ENCODE results near the gene SELENOT.
"Not testable (repeated sequence)": the region's sequence is repeated elsewhere in the genome, so short reads cannot be mapped to it uniquely, and the experiment has no call there.

Gene SELENOT

DNA sequence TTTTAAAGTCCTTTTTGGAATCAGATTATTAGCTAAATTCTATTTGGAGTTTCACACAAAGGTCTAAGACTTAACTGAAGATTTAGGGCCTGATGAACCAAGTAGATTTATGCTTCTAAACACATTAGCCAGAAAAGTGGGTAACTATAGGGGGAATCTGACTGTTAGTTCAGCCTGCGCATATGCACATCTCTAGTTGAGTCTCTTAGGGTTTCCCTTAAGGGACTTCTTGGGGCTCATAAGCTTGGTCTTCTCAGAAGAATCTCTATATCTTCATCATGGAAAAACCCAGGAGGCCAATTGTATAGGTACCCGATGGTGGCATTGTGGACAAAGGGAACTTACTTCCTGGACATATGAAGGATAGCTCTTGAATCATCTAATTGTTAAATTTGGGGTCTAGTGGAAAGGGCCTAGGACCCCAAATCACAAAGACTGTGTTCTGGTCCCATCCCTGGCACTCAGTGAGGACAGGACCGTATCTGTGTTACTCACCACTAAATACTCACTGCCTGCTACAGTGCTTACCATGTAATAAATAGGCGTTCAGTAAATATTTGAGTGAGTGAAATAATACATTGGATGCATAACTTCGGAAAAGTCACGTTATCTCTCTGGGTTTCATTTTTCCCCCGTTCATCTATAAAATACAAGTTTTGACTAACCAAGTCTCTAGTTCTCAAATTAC, 17.0 kb downstream of the SELENOT start:
- FAIRE-seq (peak; percentile 36), DNase-seq (ENCODE audit: insufficient read length, low spot score) (no peak)
- TF ChIP-seq POLR2A (IDR thresholded peaks at IDR 0.05; ENCODE audit: low read depth, low read length), result no peak

DNA sequence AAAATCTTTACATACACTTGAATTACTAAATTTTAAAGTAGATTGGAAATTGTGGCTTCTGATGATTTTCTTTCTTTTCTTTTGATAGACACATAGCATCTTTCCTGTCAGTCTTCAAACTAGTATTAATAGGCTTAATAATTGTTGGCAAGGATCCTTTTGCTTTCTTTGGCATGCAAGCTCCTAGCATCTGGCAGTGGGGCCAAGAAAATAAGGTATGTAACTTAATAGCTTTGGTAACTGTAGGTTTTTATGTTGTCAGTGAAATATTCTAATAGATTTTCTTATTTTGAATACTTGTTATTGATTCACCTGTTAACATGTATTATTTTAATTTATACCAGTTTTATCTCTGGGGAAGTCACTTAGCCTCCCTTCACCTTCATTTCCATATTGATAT, 19.8 kb downstream of the SELENOT start:
- DNase-seq (ENCODE audit: insufficient read length, low spot score), result not testable (repeated sequence)
- peak; percentile 20 for FAIRE-seq

- no peak for TF ChIP-seq POLR2A (IDR thresholded peaks at IDR 0.05; ENCODE audit: low read depth, low read length)
- FAIRE-seq (peak; percentile 58), DNase-seq (ENCODE audit: insufficient read length, low spot score) (no peak)
These were observed 20.8 kb downstream of the SELENOT start for GRCh38 chr3:150623945-150624344.

GRCh38 chr3:150626148-150626930, 23.2 kb downstream of the SELENOT start:
- DNase-seq (ENCODE audit: insufficient read length, low spot score), result no peak
- FAIRE-seq, result no peak
- TF ChIP-seq POLR2A (IDR thresholded peaks at IDR 0.05; ENCODE audit: low read depth, low read length), result no peak

GRCh38 chr3:150627557-150627956, 24.4 kb downstream of the SELENOT start:
- FAIRE-seq (no peak), DNase-seq (ENCODE audit: insufficient read length, low spot score) (no peak)
- TF ChIP-seq POLR2A (IDR thresholded peaks at IDR 0.05; ENCODE audit: low read depth, low read length), result no peak

DNA sequence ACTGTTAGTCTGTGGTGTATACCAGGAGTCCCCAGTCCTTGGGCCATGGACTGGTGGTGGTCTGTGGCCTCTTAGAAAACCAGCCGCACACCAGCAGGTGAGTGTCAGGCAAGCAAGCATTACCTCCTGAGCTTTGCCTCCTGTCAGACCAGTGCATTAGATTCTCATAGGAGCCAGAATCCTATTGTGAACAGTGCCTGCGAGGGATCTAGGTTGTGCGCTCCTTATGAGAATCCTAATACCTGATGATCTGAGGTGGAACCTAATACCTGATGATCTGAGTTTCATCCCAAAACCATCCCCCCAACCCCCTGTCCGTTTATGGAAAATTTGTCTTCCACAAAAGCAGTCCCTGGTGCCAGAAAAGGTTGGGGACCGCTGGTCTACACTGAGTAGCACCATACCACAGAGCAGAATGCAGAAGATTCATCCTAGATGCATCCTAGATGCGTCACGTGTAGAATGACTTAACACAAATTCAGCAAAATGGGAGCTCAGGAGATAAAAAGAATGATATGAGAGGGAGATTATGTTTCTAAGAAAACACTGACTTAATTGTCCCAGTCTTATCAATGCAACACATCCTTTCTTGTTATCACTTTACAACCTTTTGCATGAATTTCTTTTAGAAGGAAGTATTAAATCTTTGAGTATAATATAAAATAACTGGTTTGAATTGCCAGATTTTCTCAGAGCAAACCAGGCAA, 28.5 kb downstream of the SELENOT start:
- no peak for TF ChIP-seq POLR2A (IDR thresholded peaks at IDR 0.05; ENCODE audit: low read depth, low read length)
- DNase-seq (ENCODE audit: insufficient read length, low spot score) (no peak), FAIRE-seq (no peak)

GRCh38 chr3:150635076-150635475, 32.0 kb downstream of the SELENOT start:
- DNase-seq (ENCODE audit: insufficient read length, low spot score) (no peak), FAIRE-seq (no peak)
- TF ChIP-seq POLR2A (IDR thresholded peaks at IDR 0.05; ENCODE audit: low read depth, low read length), result no peak

DNA sequence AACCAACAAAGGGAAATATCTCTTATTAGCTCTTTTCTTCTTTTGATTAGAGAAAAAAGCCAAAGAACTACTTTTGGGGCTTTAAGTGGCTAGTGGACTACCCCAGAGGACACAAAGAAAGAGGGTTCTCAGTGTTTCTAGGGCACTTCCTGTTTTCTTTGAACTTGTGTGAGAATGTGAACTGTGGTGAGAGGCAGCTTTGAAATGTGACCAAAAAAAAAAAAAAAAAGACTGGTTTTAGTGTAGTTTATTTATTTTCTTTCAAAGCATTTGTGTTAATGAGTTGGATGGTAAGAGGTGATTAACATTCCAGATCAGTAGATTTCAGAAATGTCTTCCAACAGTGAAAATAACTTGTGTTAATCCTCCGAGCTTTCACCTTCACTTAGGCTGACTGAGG, 32.4 kb downstream of the SELENOT start:
- TF ChIP-seq POLR2A (IDR thresholded peaks at IDR 0.05; ENCODE audit: low read depth, low read length), result no peak
- DNase-seq (ENCODE audit: insufficient read length, low spot score), result no peak
- FAIRE-seq, result no peak

GRCh38 chr3:150636258-150636657, 33.1 kb downstream of the SELENOT start:
- TF ChIP-seq POLR2A (IDR thresholded peaks at IDR 0.05; ENCODE audit: low read depth, low read length), result no peak
- no peak for FAIRE-seq

GRCh38 chr3:150639262-150639661, 36.1 kb downstream of the SELENOT start:
- DNase-seq (ENCODE audit: insufficient read length, low spot score) (no peak), FAIRE-seq (peak; percentile 20)
- TF ChIP-seq POLR2A (IDR thresholded peaks at IDR 0.05; ENCODE audit: low read depth, low read length), result no peak

More at GRCh38 chr3:150636258-150636657, 33.1 kb downstream of the SELENOT start:
- no peak for DNase-seq (ENCODE audit: insufficient read length, low spot score)

DNA sequence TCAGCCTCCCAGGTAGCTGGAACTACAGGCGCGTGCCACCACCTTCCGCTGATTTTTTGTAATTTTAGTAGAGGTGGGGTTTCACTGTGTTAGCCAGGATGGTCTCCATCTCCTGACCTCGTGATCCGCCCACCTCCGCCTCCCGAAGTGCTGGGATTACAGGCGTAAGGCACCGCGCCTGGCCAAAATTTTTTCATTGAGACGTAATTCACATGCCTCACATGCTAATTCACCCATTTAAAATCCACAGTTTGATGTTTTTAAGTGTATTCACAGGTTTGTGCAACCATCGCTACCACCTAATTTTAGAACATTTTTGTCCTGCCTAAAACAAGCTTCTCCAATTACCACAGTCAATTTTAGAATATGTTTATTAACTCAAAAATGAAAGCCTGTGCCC, 37.1 kb downstream of the SELENOT start:
- no peak for TF ChIP-seq POLR2A (IDR thresholded peaks at IDR 0.05; ENCODE audit: low read depth, low read length)
- FAIRE-seq (no peak), DNase-seq (ENCODE audit: insufficient read length, low spot score) (no peak)

GRCh38 chr3:150653110-150653561, 50.0 kb downstream of the SELENOT start:
- TF ChIP-seq POLR2A (IDR thresholded peaks at IDR 0.05; ENCODE audit: low read depth, low read length), result no peak
- FAIRE-seq, result no peak
- no peak for DNase-seq (ENCODE audit: insufficient read length, low spot score)

DNA sequence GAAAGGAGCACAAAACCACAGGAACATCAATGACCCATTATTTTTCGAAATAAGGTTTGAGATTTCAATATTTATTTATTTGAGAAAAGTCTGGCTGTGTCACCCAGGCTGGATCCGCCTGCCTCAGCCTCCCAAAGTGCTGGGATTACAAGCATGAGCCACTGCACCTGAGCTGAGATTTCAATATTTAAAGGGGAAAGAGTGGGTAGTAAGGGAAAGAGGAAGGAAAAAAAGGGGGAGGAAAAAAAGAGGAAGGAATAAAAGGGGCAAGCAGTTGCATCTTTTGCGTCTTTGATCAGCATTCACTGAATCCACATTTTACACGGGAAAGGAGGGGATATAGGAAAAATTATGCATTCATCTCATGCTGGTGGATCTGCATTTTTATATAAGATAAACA, 53.2 kb downstream of the SELENOT start:
- DNase-seq (ENCODE audit: insufficient read length, low spot score) (no peak), FAIRE-seq (no peak)
- TF ChIP-seq POLR2A (IDR thresholded peaks at IDR 0.05; ENCODE audit: low read depth, low read length), result no peak

GRCh38 chr3:150662410-150663200, 59.5 kb downstream of the SELENOT start:
- DNase-seq (ENCODE audit: insufficient read length, low spot score) (no peak), FAIRE-seq (no peak)
- TF ChIP-seq POLR2A (IDR thresholded peaks at IDR 0.05; ENCODE audit: low read depth, low read length), result no peak

All from H54 (cell line).